OCI-LY1 (cell line): ENCODE measurements around the gene CDH13.

Experiments used
- H2AFZ ChIP-seq: fragments of 200-600 bp; sonication (generic), shearing (Covaris generic); 2 replicates; pipeline ENCODE4 v1.6.0; 2014; ENCODE audit warnings: antibody characterized with exemption, mild to moderate bottlenecking, low read length
- H3F3A ChIP-seq: fragments of 200-600 bp; sonication (generic), shearing (Covaris generic); 2 replicates; pipeline ENCODE4 v1.6.0; 2014; ENCODE audit warnings: mild to moderate bottlenecking, antibody characterized with exemption, low read length, moderate library complexity; ENCODE audit not compliant: insufficient read depth
- H3K27ac ChIP-seq: fragments of 200-600 bp; sonication (generic); 2 replicates; pipeline ENCODE4 v1.5.1; 2014; ENCODE audit warnings: low read length, mixed run types, mild to moderate bottlenecking, low read depth; ENCODE audit not compliant: poor library complexity, severe bottlenecking
- H3K27me3 ChIP-seq: fragments of 200-600 bp; sonication (generic); 2 replicates; pipeline ENCODE4 v1.6.0; 2014; ENCODE audit warnings: antibody characterized with exemption, mild to moderate bottlenecking, low read length, moderate library complexity; ENCODE audit not compliant: insufficient read depth
- H3K36me3 ChIP-seq: fragments of 200-600 bp; sonication (generic); 2 replicates; pipeline ENCODE4 v1.6.1; 2014; ENCODE audit warnings: mild to moderate bottlenecking, antibody characterized with exemption, low read length, moderate library complexity, mixed read lengths; ENCODE audit not compliant: insufficient read depth
- H3K4me1 ChIP-seq: fragments of 200-600 bp; sonication (generic); 2 replicates; pipeline ENCODE4 v1.5.1; 2014; ENCODE audit warnings: mild to moderate bottlenecking, low read length, moderate library complexity; ENCODE audit not compliant: insufficient read depth, severe bottlenecking
- H3K4me2 ChIP-seq: fragments of 200-600 bp; sonication (generic), shearing (Covaris generic); 2 replicates; pipeline ENCODE4 v1.6.1; 2014; ENCODE audit warnings: low read length
- H3K4me3 ChIP-seq: fragments of 200-600 bp; sonication (generic); 2 replicates; pipeline ENCODE4 v1.5.1; 2014; ENCODE audit warnings: low read length, low read depth, mild to moderate bottlenecking, mixed read lengths; ENCODE audit not compliant: poor library complexity, severe bottlenecking
- H3K79me2 ChIP-seq: fragments of 200-600 bp; shearing (Covaris generic); 2 replicates; pipeline ENCODE4 v1.6.1; 2016; ENCODE audit warnings: mixed run types, low read length, mixed read lengths; ENCODE audit not compliant: insufficient read depth
- H3K9ac ChIP-seq: fragments of 200-600 bp; sonication (generic), shearing (Covaris generic); 2 replicates; pipeline ENCODE4 v1.6.1; 2014; ENCODE audit warnings: mild to moderate bottlenecking, low read length, mixed read lengths
- H3K9me2 ChIP-seq: fragments of 200-600 bp; sonication (generic), shearing (Covaris generic); 2 replicates; pipeline ENCODE4 v1.6.1; 2014; ENCODE audit warnings: low read depth, mild to moderate bottlenecking, low read length, mixed read lengths
- H3K9me3 ChIP-seq: fragments of 200-600 bp; shearing (Covaris generic); 2 replicates; pipeline ENCODE4 v1.6.1; 2014; ENCODE audit warnings: low read length, mixed read lengths
- H4K20me1 ChIP-seq: fragments of 200-600 bp; sonication (generic), shearing (Covaris generic); 2 replicates; pipeline ENCODE4 v1.6.0; 2016; ENCODE audit warnings: mild to moderate bottlenecking, low read length; ENCODE audit not compliant: insufficient read depth
- CTCF ChIP-seq: fragments of 200-600 bp; sonication (generic), shearing (Covaris generic); IDR thresholded peaks from 2 replicates; pipeline ENCODE4 v1.5.1; 2017; ENCODE audit warnings: mild to moderate bottlenecking, antibody characterized with exemption, low read length, moderate library complexity, mixed read lengths
- EZH2 ChIP-seq: fragments of 200-600 bp; sonication (generic), shearing (Covaris generic); IDR thresholded peaks from 2 replicates; pipeline ENCODE4 v1.8.0; 2017; ENCODE audit warnings: borderline replicate concordance, mixed run types, mild to moderate bottlenecking, antibody characterized with exemption, low read length, moderate library complexity, mixed read lengths

CDH13 gene

GRCh38 chr16:83227336-83227735 is 600.6 kb downstream of the CDH13 start:
- no peak overlapping the region for H3K4me2 ChIP-seq
- no peaks in the 10 kb centered on the region for H3K9me3 ChIP-seq
- TF ChIP-seq EZH2: no peak
- TF ChIP-seq CTCF: no peak
- H2AFZ ChIP-seq: no peak overlapping the region
- no peaks in the 10 kb centered on the region for H3K4me1 ChIP-seq
- H3K27me3 ChIP-seq: no peaks in the 10 kb centered on the region
- H3K79me2 ChIP-seq: no peaks in the 10 kb centered on the region
- no peaks in the 10 kb centered on the region for H3K9me2 ChIP-seq
- H3K4me3 ChIP-seq: no peak overlapping the region
- no peaks in the 10 kb centered on the region for H3F3A ChIP-seq
- no peaks in the 10 kb centered on the region for H4K20me1 ChIP-seq
- H3K27ac ChIP-seq: no peak overlapping the region
- H3K9ac ChIP-seq: no peak overlapping the region
- no peaks in the 10 kb centered on the region for H3K36me3 ChIP-seq

- H3K36me3 ChIP-seq: no peaks in the 10 kb centered on the region
- H3K27me3 ChIP-seq: no peaks in the 10 kb centered on the region
- no peak overlapping the region for H2AFZ ChIP-seq
- H3K4me1 ChIP-seq: no peaks in the 10 kb centered on the region
- H3K4me2 ChIP-seq: no peak overlapping the region
- no peak overlapping the region for H3K4me3 ChIP-seq
- no peak overlapping the region for H3K27ac ChIP-seq
- no peaks in the 10 kb centered on the region for H3K9me2 ChIP-seq
- no peaks in the 10 kb centered on the region for H3F3A ChIP-seq
- H3K79me2 ChIP-seq: no peaks in the 10 kb centered on the region
- TF ChIP-seq CTCF: no peak
- TF ChIP-seq EZH2: no peak
- H4K20me1 ChIP-seq: no peaks in the 10 kb centered on the region
- no peak overlapping the region for H3K9ac ChIP-seq
- H3K9me3 ChIP-seq: no peaks in the 10 kb centered on the region
These were observed 605.0 kb downstream of the CDH13 start for GRCh38 chr16:83231729-83232128.

DNA sequence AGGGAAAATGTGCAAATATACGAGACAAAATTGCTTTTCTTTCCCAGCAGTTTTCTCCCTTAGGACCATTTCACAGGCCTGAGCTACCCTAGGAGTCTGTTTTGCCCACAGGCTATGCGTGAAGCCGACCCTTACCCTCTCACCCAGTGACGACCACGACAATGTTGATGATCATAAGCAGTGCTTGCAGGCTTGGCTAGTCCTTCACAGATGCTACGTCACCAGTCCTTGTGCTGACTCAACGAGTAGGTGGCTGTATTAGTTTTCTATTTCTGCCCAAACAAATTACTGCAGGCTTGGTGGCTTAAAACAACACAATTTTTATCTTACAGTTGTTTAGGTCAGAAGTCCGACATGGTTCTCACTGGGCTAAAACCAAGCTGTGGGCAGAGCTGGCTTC is 606.4 kb downstream of the CDH13 start:
- H4K20me1 ChIP-seq: no peaks in the 10 kb centered on the region
- H2AFZ ChIP-seq: no peak overlapping the region
- H3K79me2 ChIP-seq: no peaks in the 10 kb centered on the region
- no peaks in the 10 kb centered on the region for H3K36me3 ChIP-seq
- H3K27ac ChIP-seq: no peak overlapping the region
- TF ChIP-seq CTCF (no peak), EZH2 (no peak)
- H3K4me1 ChIP-seq: no peaks in the 10 kb centered on the region
- no peaks in the 10 kb centered on the region for H3K9me2 ChIP-seq
- H3K27me3 ChIP-seq: no peaks in the 10 kb centered on the region
- H3K9me3 ChIP-seq: no peaks in the 10 kb centered on the region
- H3K4me2 ChIP-seq: no peak overlapping the region
- H3K4me3 ChIP-seq: no peak overlapping the region
- no peaks in the 10 kb centered on the region for H3F3A ChIP-seq
- H3K9ac ChIP-seq: no peak overlapping the region
